GM21825 (cell line): ENCODE data around the gene ANAPC15.

Experiments used
- ATAC-seq: cut with Tn5 transposase; IDR thresholded peaks from one replicate; pipeline ENCODE4 v1.9.1; 2021; ENCODE audit warnings: mild to moderate bottlenecking, moderate library complexity; ENCODE audit not compliant: unreplicated experiment

ANAPC15 gene

GRCh38 chr11:72088076-72088808 is 24.3 kb downstream of the ANAPC15 start:
- no peak for ATAC-seq

- no peak for ATAC-seq
Measured at GRCh38 chr11:72085621-72086351, 26.7 kb downstream of the ANAPC15 start.

- ATAC-seq, result no peak
Measured at GRCh38 chr11:72084965-72085364, 27.5 kb downstream of the ANAPC15 start.

GRCh38 chr11:72084076-72084475 is 28.4 kb downstream of the ANAPC15 start:
- ATAC-seq, result no peak

- ATAC-seq, result no peak
Measured at GRCh38 chr11:72083414-72083813, 29.1 kb downstream of the ANAPC15 start.

- no peak for ATAC-seq
Measured at GRCh38 chr11:72081821-72082453, 30.6 kb downstream of the ANAPC15 start.

- no peak for ATAC-seq
Measured at GRCh38 chr11:72081184-72081644, 31.3 kb downstream of the ANAPC15 start.

GRCh38 chr11:72080326-72081183 is 31.9 kb downstream of the ANAPC15 start, which contains the start of the genes LRRC51 and NUMA1:
Gene LRRC51, plus strand, starts transcription at chr11:72080850. Its CDS starts 8,234 bp downstream, at chr11:72089084.
Gene NUMA1, minus strand, starts transcription at chr11:72080542. Its CDS starts 44,599 bp downstream, at chr11:72035943.
- ATAC-seq, result peak; percentile 89

GRCh38 chr11:72079819-72080325 is 32.6 kb downstream of the ANAPC15 start:
- no peak for ATAC-seq

GRCh38 chr11:72078477-72078876 is 34.0 kb downstream of the ANAPC15 start:
- ATAC-seq, result no peak

- no peak for ATAC-seq
Measured at GRCh38 chr11:72075756-72076155, 36.7 kb downstream of the ANAPC15 start.

- no peak for ATAC-seq
Measured at GRCh38 chr11:72075109-72075508, 37.4 kb downstream of the ANAPC15 start.

GRCh38 chr11:72072348-72072747 is 40.1 kb downstream of the ANAPC15 start:
- no peak for ATAC-seq

GRCh38 chr11:72070491-72070890 is 42.0 kb downstream of the ANAPC15 start:
- ATAC-seq, result no peak

GRCh38 chr11:72069787-72070251 is 42.7 kb downstream of the ANAPC15 start:
- ATAC-seq, result peak; percentile 69

GRCh38 chr11:72069200-72069599 is 43.3 kb downstream of the ANAPC15 start:
- no peak for ATAC-seq

GRCh38 chr11:72067676-72068075 is 44.8 kb downstream of the ANAPC15 start:
- no peak for ATAC-seq

- ATAC-seq, result no peak
Measured at GRCh38 chr11:72067266-72067665, 45.2 kb downstream of the ANAPC15 start.

- no peak for ATAC-seq
Measured at GRCh38 chr11:72066855-72067254, 45.6 kb downstream of the ANAPC15 start.

GRCh38 chr11:72061739-72062396 is 50.6 kb downstream of the ANAPC15 start:
- no peak for ATAC-seq
